Measurements from ENCODE around the gene CREG2.

- TF ChIP-seq CTCF (IDR thresholded peaks at IDR 0.05) (no peak), POLR2A (IDR thresholded peaks at IDR 0.05) (no peak)
Measured at GRCh38 chr2:101405351-101405899, 18.1 kb upstream of the CREG2 start.
